ENCODE results near the gene IDH2. TPM values are rescaled to one million over a fixed set of nuclear protein-coding genes. Genes with fewer than 3 reads are reported as not detected.

IDH2 gene
- total and polyA plus RNA-seq, 2 of the 13 experiments (the other 11 are each of a cell fraction or from before 2014, with no cell fraction given) = 121 to 145 TPM

DNA sequence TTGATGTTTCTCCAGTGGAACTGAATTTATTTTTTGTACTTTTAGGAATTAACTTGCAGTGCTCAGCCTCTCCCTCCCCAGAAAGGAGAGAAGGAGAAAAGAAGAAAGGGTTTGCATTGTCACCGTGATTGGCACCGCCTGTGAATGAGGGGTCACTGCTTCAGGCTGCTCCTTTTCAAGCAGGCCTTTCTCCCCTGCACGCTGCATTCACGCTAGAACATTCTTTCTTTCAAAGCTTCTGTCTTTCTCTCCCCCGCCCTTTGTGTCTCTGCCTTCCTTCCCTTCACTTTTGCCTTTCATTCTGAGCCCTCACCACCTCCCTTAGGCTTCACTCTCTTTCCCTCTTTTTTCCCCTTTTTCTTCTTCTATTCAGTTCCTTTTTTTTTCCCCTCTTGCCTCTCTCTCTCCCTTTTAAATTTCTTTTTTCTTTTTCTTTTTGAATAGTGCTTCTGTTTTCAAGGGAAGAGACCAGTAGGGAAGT lies 58.7 kb downstream of the IDH2 start:
- no peak overlapping the region for H3K27ac ChIP-seq (ENCODE audit: extremely low read length, insufficient read depth, low read length)

More for the DNA sequence above, 58.7 kb downstream of the IDH2 start:
- H3K4me2 ChIP-seq (ENCODE audit: low read depth, low read length) = no peak overlapping the region
- TF ChIP-seq KDM1A (CRISPR knock-in tag; IDR thresholded peaks at IDR 0.05) = no peak
- no peak for TF ChIP-seq GATA4 (IDR thresholded peaks at IDR 0.05; ENCODE audit: borderline replicate concordance, low read depth)
- TF ChIP-seq EED (CRISPR knock-in tag; IDR thresholded peaks at IDR 0.05) = no peak
- no peak for TF ChIP-seq GATAD1 (CRISPR knock-in tag; IDR thresholded peaks at IDR 0.05)
- no peak for TF ChIP-seq ZNF34 (CRISPR knock-in tag; IDR thresholded peaks at IDR 0.05; ENCODE audit: borderline replicate concordance)
- TF ChIP-seq RAD21 (CRISPR knock-in tag; IDR thresholded peaks at IDR 0.05) = no peak
- no peak for TF ChIP-seq EEA1 (CRISPR knock-in tag; IDR thresholded peaks at IDR 0.05; ENCODE audit: borderline replicate concordance)
- no peak for TF ChIP-seq POLR2A (IDR thresholded peaks at IDR 0.05; ENCODE audit: insufficient read depth in 1 of 2, low read depth in 2 of 2, low read length in 2 of 2)
- no peak for TF ChIP-seq ARNTL (CRISPR knock-in tag; IDR thresholded peaks at IDR 0.05)
- TF ChIP-seq RORA (CRISPR knock-in tag; IDR thresholded peaks at IDR 0.05) = no peak
- TF ChIP-seq CCDC6 (CRISPR knock-in tag; IDR thresholded peaks at IDR 0.05) = no peak
- no peak for TF ChIP-seq TARDBP (CRISPR knock-in tag; IDR thresholded peaks at IDR 0.05)
- TF ChIP-seq ZC3H4 (CRISPR knock-in tag; IDR thresholded peaks at IDR 0.05; ENCODE audit: borderline replicate concordance) = no peak
- TF ChIP-seq, protein P1, sequence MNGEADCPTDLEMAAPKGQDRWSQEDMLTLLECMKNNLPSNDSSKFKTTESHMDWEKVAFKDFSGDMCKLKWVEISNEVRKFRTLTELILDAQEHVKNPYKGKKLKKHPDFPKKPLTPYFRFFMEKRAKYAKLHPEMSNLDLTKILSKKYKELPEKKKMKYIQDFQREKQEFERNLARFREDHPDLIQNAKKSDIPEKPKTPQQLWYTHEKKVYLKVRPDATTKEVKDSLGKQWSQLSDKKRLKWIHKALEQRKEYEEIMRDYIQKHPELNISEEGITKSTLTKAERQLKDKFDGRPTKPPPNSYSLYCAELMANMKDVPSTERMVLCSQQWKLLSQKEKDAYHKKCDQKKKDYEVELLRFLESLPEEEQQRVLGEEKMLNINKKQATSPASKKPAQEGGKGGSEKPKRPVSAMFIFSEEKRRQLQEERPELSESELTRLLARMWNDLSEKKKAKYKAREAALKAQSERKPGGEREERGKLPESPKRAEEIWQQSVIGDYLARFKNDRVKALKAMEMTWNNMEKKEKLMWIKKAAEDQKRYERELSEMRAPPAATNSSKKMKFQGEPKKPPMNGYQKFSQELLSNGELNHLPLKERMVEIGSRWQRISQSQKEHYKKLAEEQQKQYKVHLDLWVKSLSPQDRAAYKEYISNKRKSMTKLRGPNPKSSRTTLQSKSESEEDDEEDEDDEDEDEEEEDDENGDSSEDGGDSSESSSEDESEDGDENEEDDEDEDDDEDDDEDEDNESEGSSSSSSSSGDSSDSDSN (CRISPR knock-in tag; IDR thresholded peaks at IDR 0.05) = no peak
- no peak for TF ChIP-seq GLI4 (CRISPR knock-in tag; IDR thresholded peaks at IDR 0.05; ENCODE audit: borderline replicate concordance)
- DNase-seq (ENCODE audit: low spot score) (no peak), FAIRE-seq (no peak), ATAC-seq (no peak)
- H3K4me3 ChIP-seq (replicated peaks in 1 of 3; ENCODE audit: insufficient read depth in 1 of 3, low read depth in 2 of 3, low read length in 3 of 3) = no peak overlapping the region
- H3K9me3 ChIP-seq (ENCODE audit: low read length) = no peaks in the 10 kb centered on the region
- BruUV-seq (replicated peaks) = no TSS peak
- H3K27me3 ChIP-seq (ENCODE audit: control insufficient read depth in 1 of 2, insufficient read depth in 2 of 2, low read length in 2 of 2) = no peaks in the 10 kb centered on the region
- WGBS (ENCODE audit: low lambda C conversion rate) = 97% methylated on average over 5 of the region's 5 CpGs
- no peak overlapping the region for H2AFZ ChIP-seq (ENCODE audit: low read length)
- intact Hi-C loops (cut with micrococcal nuclease; ENCODE audit: unreplicated experiment) = no loop called here
- H3K36me3 ChIP-seq (replicated peaks in 1 of 2; ENCODE audit: control insufficient read depth in 1 of 2, insufficient read depth in 2 of 2, low read length in 2 of 2) = peaks cover 2 to 3% of the 10 kb centered on the region in 2 experiments; a peak in 1 of 5 replicates
- POLR2A ChIA-PET = no interaction called here
- H3K9ac ChIP-seq (ENCODE audit: insufficient read depth, low read depth, low read length) = no peak overlapping the region
- peaks cover 19% of the 10 kb centered on the region for H3K4me1 ChIP-seq (ENCODE audit: insufficient read depth, low read length)
- H4K20me1 ChIP-seq (ENCODE audit: insufficient read depth, low read length) = 0 out of 2 replicates have a peak, but pooled peaks cover 3% of the 10 kb centered on the region
- H3K79me2 ChIP-seq (ENCODE audit: insufficient read depth, low read length) = peaks cover 7% of the 10 kb centered on the region
- in situ Hi-C loops (cut with HindIII; ENCODE audit: extremely low pct_ligation_motif_present, low pct_unique_long_range_greater_than_20kb) = no loop called here
- CTCF ChIA-PET (ENCODE audit: low intra/inter-chr PET ratio, low total read pairs) = no interaction called here
